GM21717 (cell line): Measurements from ENCODE around the gene SPDYE18.
"Not testable (repeated sequence)": the region's sequence is repeated elsewhere in the genome, so short reads cannot be mapped to it uniquely, and the experiment has no call there.

Experiments
- ATAC-seq: cut with Tn5 transposase; IDR thresholded peaks from one replicate; pipeline ENCODE4 v1.9.1; 2021; ENCODE audit warnings: mild to moderate bottlenecking, moderate library complexity; ENCODE audit not compliant: unreplicated experiment

Gene SPDYE18

GRCh38 chr7:77062557-77062956 lies at the start of gene SPDYE18:
Gene SPDYE18, minus strand, starts transcription at chr7:77062558. Its CDS starts 2,046 bp downstream, at chr7:77060512.
- ATAC-seq = not testable (repeated sequence)

GRCh38 chr7:77108362-77108761 lies 46.0 kb upstream of the SPDYE18 start:
- not testable (repeated sequence) for ATAC-seq

- not testable (repeated sequence) for ATAC-seq
These were observed 45.3 kb upstream of the SPDYE18 start for GRCh38 chr7:77107659-77108058.

GRCh38 chr7:77105904-77106303 lies 43.5 kb upstream of the SPDYE18 start:
- not testable (repeated sequence) for ATAC-seq

GRCh38 chr7:77102671-77103070 lies 40.3 kb upstream of the SPDYE18 start:
- ATAC-seq = not testable (repeated sequence)

GRCh38 chr7:77101187-77101586 lies 38.8 kb upstream of the SPDYE18 start:
- not testable (repeated sequence) for ATAC-seq

- ATAC-seq = not testable (repeated sequence)
These were observed 38.1 kb upstream of the SPDYE18 start for GRCh38 chr7:77100501-77100900.

- not testable (repeated sequence) for ATAC-seq
These were observed 29.9 kb upstream of the SPDYE18 start for GRCh38 chr7:77092301-77092700.

- ATAC-seq = not testable (repeated sequence)
These were observed 19.8 kb upstream of the SPDYE18 start for GRCh38 chr7:77082192-77082591.

- not testable (repeated sequence) for ATAC-seq
These were observed 17.9 kb upstream of the SPDYE18 start for GRCh38 chr7:77080236-77080635.

- ATAC-seq = not testable (repeated sequence)
These were observed 17.3 kb upstream of the SPDYE18 start for GRCh38 chr7:77079624-77080023.

GRCh38 chr7:77079112-77079511 lies 16.8 kb upstream of the SPDYE18 start:
- not testable (repeated sequence) for ATAC-seq

- not testable (repeated sequence) for ATAC-seq
These were observed 14.7 kb upstream of the SPDYE18 start for GRCh38 chr7:77077060-77077459.

GRCh38 chr7:77074786-77075396 lies 12.5 kb upstream of the SPDYE18 start:
- ATAC-seq = not testable (repeated sequence)

- ATAC-seq = not testable (repeated sequence)
These were observed 8.8 kb upstream of the SPDYE18 start for GRCh38 chr7:77071108-77071507.

- not testable (repeated sequence) for ATAC-seq
These were observed 3.5 kb upstream of the SPDYE18 start for GRCh38 chr7:77065869-77066268.

- ATAC-seq = not testable (repeated sequence)
These were observed 1.4 kb upstream of the SPDYE18 start for GRCh38 chr7:77063732-77064131.

- ATAC-seq = not testable (repeated sequence)
These were observed 30.1 kb downstream of the SPDYE18 start, which contains the start of gene SPDYE17 for GRCh38 chr7:77032261-77032660. Gene SPDYE17, minus strand, starts transcription at chr7:77032361. Its CDS starts 1,791 bp downstream, at chr7:77030570.

- not testable (repeated sequence) for ATAC-seq
These were observed 36.0 kb downstream of the SPDYE18 start for GRCh38 chr7:77026349-77026748.

- ATAC-seq = not testable (repeated sequence)
These were observed 52.2 kb downstream of the SPDYE18 start for GRCh38 chr7:77010074-77010680.

- ATAC-seq = not testable (repeated sequence)
These were observed 54.4 kb downstream of the SPDYE18 start for GRCh38 chr7:77008000-77008399.
